HG03045 (cell line): ENCODE results near the gene OR6N1.

ENCODE experiments used
- ATAC-seq: cut with Tn5 transposase; IDR thresholded peaks from one replicate; pipeline ENCODE4 v1.9.1; 2021; ENCODE audit warnings: mild to moderate bottlenecking, moderate library complexity; ENCODE audit not compliant: unreplicated experiment

The OR6N1 gene

GRCh38 chr1:158754420-158754819, 17.6 kb downstream of the OR6N1 start, which contains the start of gene OR6K6:
Gene OR6K6 (plus strand): TSS chr1:158754720. CDS start chr1:158754888, 168 bp downstream.
- no peak for ATAC-seq

- no peak for ATAC-seq
Observed at GRCh38 chr1:158752155-158752712, 19.8 kb downstream of the OR6N1 start.

- no peak for ATAC-seq
Observed at GRCh38 chr1:158735848-158736247, 36.1 kb downstream of the OR6N1 start.

- no peak for ATAC-seq
Observed at GRCh38 chr1:158732524-158732923, 39.5 kb downstream of the OR6N1 start.

GRCh38 chr1:158731707-158732106, 40.3 kb downstream of the OR6N1 start:
- ATAC-seq: no peak

DNA sequence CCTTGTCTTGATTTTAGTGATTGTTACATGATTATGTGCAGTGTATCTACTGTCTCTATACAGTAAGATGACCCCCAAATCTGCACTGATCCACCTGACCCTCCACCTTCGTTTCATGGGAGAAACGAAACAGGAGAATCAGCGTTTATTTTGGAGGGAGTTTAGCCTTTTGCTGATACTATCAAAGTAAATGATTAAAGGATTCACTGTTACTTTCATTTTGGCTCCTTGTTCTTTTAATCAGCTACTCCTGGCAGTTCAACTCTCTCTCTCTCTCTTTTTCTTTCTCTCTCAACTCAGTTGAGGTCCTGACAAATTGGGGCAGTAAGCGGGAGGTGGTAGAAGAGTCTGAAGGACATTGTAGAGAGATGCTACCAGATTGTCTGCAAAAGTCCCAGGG, 41.5 kb downstream of the OR6N1 start:
- ATAC-seq: no peak

DNA sequence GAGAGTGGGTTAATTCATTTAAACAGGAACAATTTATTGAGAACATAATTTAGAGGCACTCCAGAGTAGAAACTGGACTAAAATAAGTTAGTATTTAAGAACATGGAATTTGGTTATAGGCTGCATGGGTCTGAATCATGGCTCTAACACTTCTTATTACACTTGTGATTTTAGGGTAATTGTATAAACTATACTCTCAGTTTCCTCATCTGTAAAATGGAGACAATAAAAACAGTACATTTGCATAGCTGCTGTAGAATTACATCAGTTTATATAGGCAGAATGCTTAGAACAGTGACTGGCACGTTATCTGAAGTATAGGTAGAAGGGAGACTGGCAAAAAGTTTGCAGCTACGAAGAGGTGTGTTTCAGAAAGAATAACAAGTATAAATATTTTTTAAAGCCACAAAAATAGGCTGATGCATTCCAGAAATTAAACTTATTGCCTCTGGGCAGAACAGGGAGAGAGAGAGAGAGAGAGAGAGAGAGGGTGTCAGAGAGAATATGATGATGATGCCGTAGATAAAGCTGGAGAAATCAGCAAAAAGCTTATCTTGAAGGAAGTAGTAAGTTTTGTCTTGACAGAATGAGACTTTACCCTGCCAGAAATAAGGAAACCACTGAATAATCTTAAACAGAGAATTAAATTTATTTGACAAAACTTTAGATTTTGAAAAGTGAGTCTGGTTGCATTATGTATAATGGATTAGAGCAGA, 43.3 kb downstream of the OR6N1 start:
- no peak for ATAC-seq

DNA sequence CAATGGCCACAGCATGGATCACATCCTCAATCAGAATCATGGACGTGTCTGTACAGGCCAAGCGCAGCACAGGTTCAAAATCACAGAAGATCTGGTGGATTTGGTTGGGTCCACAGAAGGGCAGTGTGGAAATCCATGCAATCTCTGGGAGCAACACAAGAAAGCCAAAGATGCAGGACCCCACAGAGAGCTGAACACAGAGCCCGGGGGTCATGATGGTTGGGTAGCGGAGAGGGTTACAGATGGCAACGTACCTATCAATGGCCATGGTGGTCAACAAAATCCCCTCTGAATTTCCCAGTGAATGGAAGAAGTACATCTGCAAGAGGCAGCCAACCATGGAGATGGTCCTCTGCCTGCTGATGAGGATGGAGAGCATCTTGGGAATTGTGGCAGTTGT, 47.6 kb downstream of the OR6N1 start:
- ATAC-seq: no peak

GRCh38 chr1:158720620-158721019, 51.4 kb downstream of the OR6N1 start, which contains the start of gene OR6K3:
Gene OR6K3 (minus strand): TSS chr1:158720720. CDS start chr1:158718115, 2,605 bp downstream.
- ATAC-seq: no peak

- no peak for ATAC-seq
Observed at GRCh38 chr1:158719664-158720063, 52.3 kb downstream of the OR6N1 start.

DNA sequence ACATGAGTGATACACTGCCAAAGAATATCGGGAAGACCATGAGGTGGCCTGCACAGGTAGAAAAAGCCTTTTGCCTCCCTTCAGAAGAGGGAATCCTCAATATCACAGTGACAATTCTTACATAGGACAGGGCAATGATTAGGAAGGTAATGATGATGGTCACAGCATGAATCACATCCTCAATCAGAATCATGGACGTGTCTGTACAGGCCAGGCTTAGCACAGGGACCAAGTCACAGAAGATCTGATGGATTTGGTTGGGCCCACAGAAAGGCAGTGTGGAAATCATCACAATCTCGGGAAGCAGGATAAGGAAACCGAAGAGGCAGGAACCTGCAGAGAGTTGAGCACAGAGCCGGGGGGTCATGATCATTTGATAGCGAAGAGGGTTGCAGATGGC, 54.7 kb downstream of the OR6N1 start:
- ATAC-seq: no peak

DNA sequence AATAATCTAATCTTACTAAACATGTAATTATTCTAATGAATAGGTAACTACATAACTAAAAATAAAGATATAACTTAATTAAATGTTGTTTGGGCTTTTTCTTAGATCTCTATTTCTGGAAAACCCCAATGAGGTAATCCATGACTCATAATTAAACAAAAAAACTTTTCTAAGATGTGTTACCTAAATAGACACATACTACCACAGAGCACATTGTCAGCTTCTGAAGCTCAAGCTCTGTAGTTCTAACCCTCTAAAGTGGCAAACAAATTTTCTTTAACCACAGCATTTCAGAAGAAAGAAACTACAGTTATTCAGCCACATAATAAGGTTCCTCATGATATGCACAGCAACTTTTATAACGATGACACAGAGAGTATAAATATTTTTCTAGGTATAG, 55.7 kb downstream of the OR6N1 start:
- ATAC-seq: no peak

- no peak for ATAC-seq
Observed at GRCh38 chr1:158714754-158715153, 57.2 kb downstream of the OR6N1 start.
